ENCODE measurements around the gene ANKRD36C. TPM values are rescaled to one million over a fixed set of nuclear protein-coding genes. Genes with fewer than 3 reads are reported as not detected.
"Not testable (repeated sequence)": the region's sequence is repeated elsewhere in the genome, so short reads cannot be mapped to it uniquely, and the experiment has no call there.

Gene ANKRD36C
- total RNA-seq, 4 donors from 2014 or later, result 68.2 to 69.7 (median 69.2) TPM

GRCh38 chr2:95836151-95836550 lies 155.5 kb downstream of the ANKRD36C start:
- WGBS, 2 donors, result 93 to 94% methylated on average over 7 to 8 of the region's 8 CpGs
- Histone ChIP-seq H3K4me1 (no peaks in the 10 kb centered on the region), H3K27me3 (no peaks in the 10 kb centered on the region), H3K27ac (no peak overlapping the region), H3K36me3 (peaks cover 0 to 71% (median 0%) of the 10 kb centered on the region in 3 donors), H3K4me3 (no peak overlapping the region), H3K9me3 (peaks cover 0 to 8% (median 0%) of the 10 kb centered on the region in 4 donors)
- no peak for TF ChIP-seq EP300 (IDR thresholded peaks at IDR 0.05)
- TF ChIP-seq, protein P1, sequence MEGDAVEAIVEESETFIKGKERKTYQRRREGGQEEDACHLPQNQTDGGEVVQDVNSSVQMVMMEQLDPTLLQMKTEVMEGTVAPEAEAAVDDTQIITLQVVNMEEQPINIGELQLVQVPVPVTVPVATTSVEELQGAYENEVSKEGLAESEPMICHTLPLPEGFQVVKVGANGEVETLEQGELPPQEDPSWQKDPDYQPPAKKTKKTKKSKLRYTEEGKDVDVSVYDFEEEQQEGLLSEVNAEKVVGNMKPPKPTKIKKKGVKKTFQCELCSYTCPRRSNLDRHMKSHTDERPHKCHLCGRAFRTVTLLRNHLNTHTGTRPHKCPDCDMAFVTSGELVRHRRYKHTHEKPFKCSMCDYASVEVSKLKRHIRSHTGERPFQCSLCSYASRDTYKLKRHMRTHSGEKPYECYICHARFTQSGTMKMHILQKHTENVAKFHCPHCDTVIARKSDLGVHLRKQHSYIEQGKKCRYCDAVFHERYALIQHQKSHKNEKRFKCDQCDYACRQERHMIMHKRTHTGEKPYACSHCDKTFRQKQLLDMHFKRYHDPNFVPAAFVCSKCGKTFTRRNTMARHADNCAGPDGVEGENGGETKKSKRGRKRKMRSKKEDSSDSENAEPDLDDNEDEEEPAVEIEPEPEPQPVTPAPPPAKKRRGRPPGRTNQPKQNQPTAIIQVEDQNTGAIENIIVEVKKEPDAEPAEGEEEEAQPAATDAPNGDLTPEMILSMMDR (IDR thresholded peaks at IDR 0.05), result no peak
- no peak for TF ChIP-seq POLR2A (IDR thresholded peaks at IDR 0.05)
- DNase-seq (ENCODE audit: low spot score in 2 of 2), result no peak

GRCh38 chr2:95834077-95835013 lies 157.3 kb downstream of the ANKRD36C start:
- H3K36me3 ChIP-seq, result peaks cover 0 to 89% (median 0%) of the 10 kb centered on the region in 3 donors
- 93 to 96% methylated on average over 6 to 10 of the region's 12 CpGs for WGBS, 2 donors
- DNase-seq (ENCODE audit: low spot score in 2 of 2), result not testable (repeated sequence)

DNA sequence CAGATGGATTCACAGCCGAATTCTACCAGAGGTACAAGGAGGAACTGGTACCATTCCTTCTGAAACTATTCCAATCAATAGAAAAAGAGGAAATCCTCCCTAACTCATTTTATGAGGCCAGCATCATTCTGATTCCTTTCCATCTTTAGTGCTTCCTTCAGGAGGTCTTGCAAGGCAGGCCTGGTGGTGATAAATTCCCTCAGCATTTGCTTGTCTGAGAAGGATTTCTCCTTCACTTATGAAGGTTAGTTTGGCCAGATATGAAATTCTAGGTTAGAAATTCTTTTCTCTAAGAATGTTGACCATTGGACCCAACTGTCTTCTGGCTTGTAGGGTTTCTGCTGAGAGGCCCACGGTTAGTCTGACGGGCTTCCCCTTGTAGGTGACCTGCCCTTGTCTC lies 167.4 kb downstream of the ANKRD36C start:
- H3K27me3 ChIP-seq; H3K4me3 ChIP-seq; H3K4me1 ChIP-seq; DNase-seq (ENCODE audit: low spot score in 2 of 2); H3K27ac ChIP-seq: not testable (repeated sequence)
- H3K36me3 ChIP-seq, result peaks cover 0 to 19% (median 5%) of the 10 kb centered on the region in 3 donors
- WGBS, 2 donors, result 91 to 100% methylated on average over 2 to 3 of the region's 3 CpGs
- H3K9me3 ChIP-seq, result peaks cover 0 to 70% (median 19%) of the 10 kb centered on the region in 4 donors

More at GRCh38 chr2:95834077-95835013, 157.3 kb downstream of the ANKRD36C start:
- not testable (repeated sequence) for H3K4me3 ChIP-seq, H3K27me3 ChIP-seq, H3K27ac ChIP-seq, H3K4me1 ChIP-seq
- H3K9me3 ChIP-seq, result peaks cover 0 to 25% (median 0%) of the 10 kb centered on the region in 4 donors

GRCh38 chr2:95817521-95817920 lies 174.1 kb downstream of the ANKRD36C start:
- peaks cover 0 to 60% (median 25%) of the 10 kb centered on the region in 4 donors for H3K9me3 ChIP-seq

GRCh38 chr2:95813311-95813710 lies 178.3 kb downstream of the ANKRD36C start:
- WGBS, 2 donors, result 67 to 68% methylated on average over 1 of the region's 1 CpG
- not testable (repeated sequence) for DNase-seq (ENCODE audit: low spot score in 2 of 2)

More at GRCh38 chr2:95817521-95817920, 174.1 kb downstream of the ANKRD36C start:
- H3K27me3 ChIP-seq; DNase-seq (ENCODE audit: low spot score in 2 of 2); H3K4me1 ChIP-seq; H3K27ac ChIP-seq; H3K4me3 ChIP-seq: not testable (repeated sequence)
- peaks cover 0 to 17% (median 0%) of the 10 kb centered on the region in 3 donors for H3K36me3 ChIP-seq
- WGBS, 2 donors, result 100% methylated on average over 2 of the region's 2 CpGs

DNA sequence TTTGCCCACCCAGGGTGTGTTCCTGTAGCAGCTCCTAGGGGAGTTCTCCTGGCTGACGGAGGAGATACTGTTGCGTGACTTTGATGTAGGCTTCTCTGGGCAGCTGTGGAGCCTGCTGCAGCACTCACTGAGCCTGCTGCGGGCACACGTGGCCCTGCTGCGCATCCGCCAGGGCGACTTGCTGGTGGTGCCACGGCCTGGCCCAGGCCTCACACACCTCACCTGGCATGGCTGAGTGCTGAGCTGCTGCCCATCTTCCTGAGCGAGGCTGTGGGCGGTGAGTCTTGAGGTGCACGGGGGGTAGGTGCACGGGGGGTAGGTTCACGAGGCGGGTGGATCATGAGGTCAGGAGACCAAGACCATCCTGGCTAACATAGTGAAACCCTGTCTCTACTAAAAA lies 191.7 kb downstream of the ANKRD36C start:
- TF ChIP-seq EP300 (IDR thresholded peaks at IDR 0.05) (no peak), POLR2A (IDR thresholded peaks at IDR 0.05) (no peak)
- TF ChIP-seq, protein P1 (IDR thresholded peaks at IDR 0.05), result no peak
- WGBS, 2 donors, result 93 to 96% methylated on average over 5 to 7 of the region's 14 CpGs
- no peak for DNase-seq (ENCODE audit: low spot score in 2 of 2)
- Histone ChIP-seq H3K4me1 (no peaks in the 10 kb centered on the region), H3K4me3 (no peak overlapping the region), H3K36me3 (peaks cover 0 to 2% (median 0%) of the 10 kb centered on the region in 3 donors), H3K9me3 (peaks cover 0 to 51% (median 3%) of the 10 kb centered on the region in 4 donors), H3K27me3 (no peaks in the 10 kb centered on the region), H3K27ac (no peak overlapping the region)

More at GRCh38 chr2:95813311-95813710, 178.3 kb downstream of the ANKRD36C start:
- peaks cover 0 to 22% (median 0%) of the 10 kb centered on the region in 3 donors for H3K36me3 ChIP-seq
- H3K27ac ChIP-seq, H3K27me3 ChIP-seq, H3K4me1 ChIP-seq, H3K4me3 ChIP-seq: not testable (repeated sequence)
- H3K9me3 ChIP-seq, result peaks cover 0 to 32% (median 13%) of the 10 kb centered on the region in 4 donors

DNA sequence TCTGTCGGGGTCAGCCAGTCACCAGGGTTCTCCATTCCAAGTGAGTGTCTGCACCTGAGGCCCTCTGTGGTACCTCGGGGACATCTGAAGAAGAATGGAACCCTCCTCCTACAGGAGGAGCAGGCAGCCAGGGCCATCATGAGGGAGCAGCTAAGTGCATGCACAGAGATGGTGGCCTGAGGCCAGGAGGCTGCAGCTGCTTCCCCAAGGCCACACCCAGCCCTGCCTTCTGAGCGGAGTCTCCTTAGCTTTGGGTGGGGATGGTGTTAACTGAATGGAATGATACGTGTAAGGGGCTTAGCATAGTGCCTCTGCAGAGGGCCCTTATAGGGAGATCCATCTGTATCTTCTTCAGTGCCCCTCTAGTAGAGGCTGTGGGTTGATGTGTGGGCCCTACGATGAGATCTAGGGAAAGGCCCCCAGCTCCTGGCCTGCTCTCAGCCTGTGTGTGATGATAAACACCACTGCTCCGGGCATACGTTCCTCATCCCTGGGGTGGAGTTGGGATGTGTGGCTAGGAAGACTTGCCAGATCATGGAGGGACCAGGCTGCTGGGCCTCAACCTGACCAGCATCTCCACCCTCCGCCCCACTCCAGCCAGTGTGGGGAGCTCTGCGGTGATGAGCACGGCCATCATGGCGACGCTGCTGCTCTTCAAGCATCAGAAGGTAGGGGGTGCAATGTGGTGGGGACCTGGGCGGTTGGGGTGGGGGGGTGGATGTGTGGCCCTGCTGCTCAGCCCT lies 192.3 kb downstream of the ANKRD36C start:
- not testable (repeated sequence) for H3K4me1 ChIP-seq; H3K4me3 ChIP-seq; H3K27me3 ChIP-seq; H3K27ac ChIP-seq; H3K36me3 ChIP-seq; DNase-seq (ENCODE audit: low spot score in 2 of 2)
- WGBS, 2 donors, result 86 to 88% methylated on average over 11 to 13 of the region's 13 CpGs
- H3K9me3 ChIP-seq, result peaks cover 0 to 45% (median 2%) of the 10 kb centered on the region in 4 donors

DNA sequence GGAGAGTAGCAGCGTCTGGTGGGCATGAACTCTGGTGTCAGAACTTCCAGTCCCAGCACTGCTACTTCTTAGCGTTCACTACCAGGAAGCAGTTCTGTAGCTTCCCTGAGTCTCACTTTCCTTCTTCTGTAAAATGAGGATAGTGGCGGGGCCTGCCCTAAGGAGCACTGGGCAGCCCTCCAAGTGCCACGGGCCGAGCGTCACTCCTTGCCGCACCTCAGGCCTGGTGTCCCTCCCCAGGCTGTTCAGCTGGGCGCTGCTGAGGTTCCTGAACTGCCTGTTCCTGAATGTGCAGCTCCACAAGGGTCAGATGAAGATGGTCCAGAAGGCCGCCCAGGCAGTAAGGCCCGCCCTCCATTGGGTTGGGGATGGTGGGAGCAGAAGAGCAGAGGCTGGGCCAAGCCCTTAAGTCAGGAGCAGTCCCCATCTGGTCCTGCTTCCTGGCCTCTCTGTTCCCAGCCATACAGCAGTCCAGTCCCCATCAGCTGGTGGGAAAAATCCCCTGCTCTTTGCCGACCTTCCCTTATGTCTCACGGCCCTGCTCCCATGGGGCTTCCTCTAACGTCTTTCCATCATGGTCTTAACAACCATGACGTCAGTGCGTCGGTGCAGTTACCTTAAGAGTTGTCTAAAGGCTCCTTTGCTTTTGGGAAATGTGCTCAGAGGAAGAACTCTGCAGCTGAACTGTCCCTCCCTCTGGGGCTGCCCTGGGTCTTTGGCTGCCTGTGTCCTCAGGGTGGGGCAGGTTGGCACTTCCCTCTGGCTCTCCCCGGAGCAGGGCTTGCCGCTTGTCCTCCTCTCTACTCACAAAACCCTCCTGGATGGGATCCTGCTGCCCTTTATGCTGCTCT lies 195.2 kb downstream of the ANKRD36C start:
- WGBS, 2 donors, result no CpG with 5 or more reads among the region's 18 CpGs
- not testable (repeated sequence) for H3K4me3 ChIP-seq; H3K36me3 ChIP-seq; H3K4me1 ChIP-seq; DNase-seq (ENCODE audit: low spot score in 2 of 2); H3K27me3 ChIP-seq; H3K27ac ChIP-seq
- peaks cover 0 to 23% (median 0%) of the 10 kb centered on the region in 4 donors for H3K9me3 ChIP-seq

DNA sequence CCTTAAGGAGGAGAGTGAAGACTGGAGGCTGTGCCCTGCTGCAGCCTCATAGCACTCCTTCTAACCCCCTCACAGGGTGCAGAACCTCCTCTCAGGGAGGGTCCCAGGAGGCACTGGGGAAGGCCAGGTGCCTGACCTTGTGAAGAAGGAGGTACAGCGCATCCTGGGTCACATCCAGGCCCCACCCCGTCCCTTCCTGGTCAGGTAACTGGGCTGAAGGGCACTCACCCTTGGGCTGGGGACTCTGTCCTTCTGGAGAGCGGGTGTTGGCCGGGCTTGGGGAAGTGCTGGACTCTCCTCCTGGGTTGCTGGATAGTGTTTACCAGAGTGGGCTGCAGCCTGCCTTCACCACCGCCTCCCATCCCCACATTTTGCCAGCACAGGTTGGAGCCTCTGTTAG lies 197.7 kb downstream of the ANKRD36C start:
- not testable (repeated sequence) for H3K9me3 ChIP-seq; DNase-seq (ENCODE audit: low spot score in 2 of 2); H3K27ac ChIP-seq; H3K4me1 ChIP-seq; H3K36me3 ChIP-seq; H3K27me3 ChIP-seq; H3K4me3 ChIP-seq
- WGBS, 2 donors, result no CpG with 5 or more reads among the region's 5 CpGs

- not testable (repeated sequence) for DNase-seq (ENCODE audit: low spot score in 2 of 2); H3K36me3 ChIP-seq; H3K9me3 ChIP-seq; H3K27me3 ChIP-seq; H3K4me3 ChIP-seq; H3K4me1 ChIP-seq; H3K27ac ChIP-seq
- no CpG with 5 or more reads among the region's 9 CpGs for WGBS, 2 donors
These were observed 201.4 kb downstream of the ANKRD36C start for GRCh38 chr2:95790180-95790579.
